Measurements from ENCODE around the gene ACTR3C. TPM values are rescaled to one million over a fixed set of nuclear protein-coding genes. Genes with fewer than 3 reads are reported as not detected.

ACTR3C gene
- total RNA-seq, 1 experiment from 2014 or later, result 2.2 TPM

DNA sequence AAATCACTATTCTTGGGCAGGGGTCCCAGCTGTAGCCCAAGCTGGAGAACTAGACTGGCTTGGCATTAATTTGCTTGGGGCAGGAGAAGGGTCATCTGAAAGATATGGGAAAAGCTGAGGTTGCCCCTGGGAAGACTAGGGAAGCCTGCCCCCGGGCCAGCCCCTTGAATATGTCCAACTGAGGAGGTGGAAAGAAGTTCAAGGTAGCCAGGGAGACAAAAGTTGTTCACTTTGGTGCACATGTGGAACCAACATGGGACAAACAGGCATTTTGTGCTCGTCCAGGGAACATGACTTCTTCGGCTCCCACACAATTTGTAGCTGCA is 1.6 kb downstream of the ACTR3C start:
- no peak overlapping the region for H3K4ac ChIP-seq (ENCODE audit: low read depth, low read length)
- H2BK20ac ChIP-seq (ENCODE audit: low read depth, low read length, poor library complexity, severe bottlenecking), result no peak overlapping the region

More for the DNA sequence above, 1.6 kb downstream of the ACTR3C start:
- Mint-ChIP-seq H3K4me1 (peaks cover 37 to 45% of the 10 kb centered on the region in 2 experiments), H3K36me3 (ENCODE audit: insufficient read depth in 1 of 3, low read depth in 3 of 3) (peaks cover 0 to 23% (median 0%) of the 10 kb centered on the region in 3 experiments; a peak in 2 of 7 replicates), H3K27ac (no peak overlapping the region), H3K4me3 (peak overlapping the region in 1 of 2 experiments; percentile 10; a peak in 1 of 5 replicates), H3K27me3 (ENCODE audit: low read depth) (peaks cover 30% of the 10 kb centered on the region), H3K9me3 (no peaks in the 10 kb centered on the region)
- Histone ChIP-seq H3K14ac (ENCODE audit: insufficient read depth, low read length) (no peak overlapping the region), H2AFZ (ENCODE audit: low read length) (no peak overlapping the region), H3K4me1 (ENCODE audit: insufficient read depth, low read length) (peaks cover 5% of the 10 kb centered on the region), H3K23me2 (ENCODE audit: insufficient read length, low read depth, low read length, poor library complexity, severe bottlenecking) (peaks cover 7% of the 10 kb centered on the region), H3K79me1 (ENCODE audit: insufficient read depth, low read depth, low read length, poor library complexity, severe bottlenecking) (no peaks in the 10 kb centered on the region), H4K20me1 (ENCODE audit: control insufficient read depth, insufficient read depth, insufficient read length) (no peaks in the 10 kb centered on the region), H3K18ac (ENCODE audit: insufficient read length, low read depth, low read length) (no peak overlapping the region), H2BK120ac (ENCODE audit: low read depth, low read length, poor library complexity, severe bottlenecking) (no peak overlapping the region), H3T11ph (ENCODE audit: low read length) (no peak overlapping the region), H2BK15ac (ENCODE audit: low read depth, low read length) (no peak overlapping the region), H4K91ac (ENCODE audit: insufficient read length, low read depth, low read length) (no peak overlapping the region), H2AK5ac (ENCODE audit: insufficient read length, low read length) (no peak overlapping the region), H2BK12ac (ENCODE audit: insufficient read length, low read depth, low read length) (no peak overlapping the region), H3K56ac (ENCODE audit: insufficient read length, low read depth, low read length) (no peak overlapping the region), H3K9ac (ENCODE audit: extremely low read depth, insufficient read length, low read length) (no peak overlapping the region), H4K8ac (replicated peaks; ENCODE audit: insufficient read length, low read depth, low read length) (no peak overlapping the region), H3K27ac (ENCODE audit: insufficient read length, low read depth, low read length) (no peak overlapping the region), H2BK5ac (ENCODE audit: insufficient read length, low read length) (no peak overlapping the region), H3K23ac (ENCODE audit: insufficient read length, low read depth, low read length) (no peak overlapping the region), H4K5ac (ENCODE audit: insufficient read length, low read depth, low read length) (no peak overlapping the region), H3K9me3 (ENCODE audit: control insufficient read depth, low read depth, low read length) (no peaks in the 10 kb centered on the region), H3K79me2 (ENCODE audit: insufficient read depth, low read length) (no peaks in the 10 kb centered on the region), H3K4me2 (ENCODE audit: insufficient read depth, insufficient read length, low read length) (no peak overlapping the region), H3K27me3 (ENCODE audit: insufficient read depth, low read length) (no peaks in the 10 kb centered on the region)
- no peak for TF ChIP-seq CTCF (conservative IDR thresholded peaks at IDR 0.05)
- no CpG with 5 or more reads among the region's 3 CpGs for WGBS (ENCODE audit: extremely low coverage, insufficient read length, low lambda C conversion rate)
- DNase-seq, result no peak

Data from H9 (cell line).